HCEC 1CT (cell line): ENCODE results near the gene TK2.

Experiments used
- DNase-seq: peaks from one replicate; pipeline ENCODE4 v3.0.0-alpha.2; 2017

TK2 gene

GRCh38 chr16:66459878-66460277 lies 90.0 kb downstream of the TK2 start:
- DNase-seq = no peak

GRCh38 chr16:66458853-66459252 lies 91.1 kb downstream of the TK2 start:
- no peak for DNase-seq

DNA sequence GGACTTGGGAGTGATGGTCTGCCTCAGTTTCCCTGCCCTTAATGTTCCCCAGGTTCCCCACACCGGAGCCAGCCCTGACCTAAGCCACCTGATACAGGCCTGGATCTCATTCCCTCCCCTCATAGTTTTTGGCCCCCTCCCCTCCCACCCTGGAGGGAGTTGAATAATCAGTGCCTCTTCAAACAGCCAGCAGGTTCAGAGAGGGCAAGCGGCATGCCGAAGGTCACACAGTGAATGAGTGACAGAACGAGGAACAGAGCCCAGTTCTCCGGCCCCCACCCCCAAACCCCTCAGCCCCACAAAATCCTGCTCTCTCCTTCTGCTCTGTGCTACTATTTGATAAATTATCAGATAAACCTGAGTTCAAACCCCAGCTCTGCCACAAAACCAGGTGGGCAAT lies 91.6 kb downstream of the TK2 start:
- DNase-seq = no peak
